SH-SY5Y (cell line): ENCODE measurements around the gene CNIH3.

Source experiments
- GATA2 ChIP-seq: IDR thresholded peaks from 2 replicates; pipeline ENCODE4 v1.6.1; 2011; ENCODE audit warnings: mild to moderate bottlenecking, low read depth, low read length
- GATA3 ChIP-seq: IDR thresholded peaks from 2 replicates; pipeline ENCODE4 v1.6.1; 2011; ENCODE audit warnings: low read depth, mild to moderate bottlenecking, low read length, moderate library complexity

CNIH3 gene

GRCh38 chr1:224781800-224782199, 165.7 kb downstream of the CNIH3 start:
- TF ChIP-seq GATA3: no peak
- no peak for TF ChIP-seq GATA2

- no peak for TF ChIP-seq GATA2
- TF ChIP-seq GATA3: no peak
Measured at GRCh38 chr1:224782281-224783000, 166.3 kb downstream of the CNIH3 start.

- TF ChIP-seq GATA3 (no peak), GATA2 (no peak)
Measured at GRCh38 chr1:224783006-224783651, 167.0 kb downstream of the CNIH3 start.

GRCh38 chr1:224784265-224785039, 168.3 kb downstream of the CNIH3 start:
- no peak for TF ChIP-seq GATA2
- no peak for TF ChIP-seq GATA3

- TF ChIP-seq GATA2: no peak
- no peak for TF ChIP-seq GATA3
Measured at GRCh38 chr1:224785040-224785328, 168.9 kb downstream of the CNIH3 start.

- no peak for TF ChIP-seq GATA2
- no peak for TF ChIP-seq GATA3
Measured at GRCh38 chr1:224785622-224786021, 169.5 kb downstream of the CNIH3 start.

- no peak for TF ChIP-seq GATA3
- TF ChIP-seq GATA2: no peak
Measured at GRCh38 chr1:224786533-224787250, 170.6 kb downstream of the CNIH3 start.

DNA sequence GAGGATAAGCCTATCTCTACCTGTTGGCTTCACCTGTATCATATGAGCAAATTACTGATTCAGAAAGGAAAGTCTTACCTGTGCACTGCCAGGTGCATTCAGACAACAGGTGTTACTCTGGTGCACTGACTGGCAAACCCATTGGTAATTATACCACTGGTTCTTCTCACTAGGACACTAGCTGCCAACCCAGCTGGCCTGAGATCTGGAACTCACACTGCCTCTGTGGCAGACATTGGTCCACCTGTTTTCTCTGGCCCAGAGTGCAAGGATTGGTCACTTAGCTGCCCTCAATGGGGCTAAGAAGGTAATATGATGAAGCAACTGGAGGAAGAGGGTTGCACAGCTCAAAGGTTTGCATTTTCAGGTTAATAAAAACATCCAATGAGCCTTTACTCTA, 173.2 kb downstream of the CNIH3 start:
- TF ChIP-seq GATA3: no peak
- no peak for TF ChIP-seq GATA2
